GM18873 (cell line): ENCODE measurements around the gene SPSB1.

ENCODE experiments used
- ATAC-seq: cut with Tn5 transposase; IDR thresholded peaks from one replicate; pipeline ENCODE4 v1.9.1; 2021; ENCODE audit warnings: mild to moderate bottlenecking, moderate library complexity, moderate number of reproducible peaks; ENCODE audit not compliant: unreplicated experiment, low FRiP score

SPSB1 gene

DNA sequence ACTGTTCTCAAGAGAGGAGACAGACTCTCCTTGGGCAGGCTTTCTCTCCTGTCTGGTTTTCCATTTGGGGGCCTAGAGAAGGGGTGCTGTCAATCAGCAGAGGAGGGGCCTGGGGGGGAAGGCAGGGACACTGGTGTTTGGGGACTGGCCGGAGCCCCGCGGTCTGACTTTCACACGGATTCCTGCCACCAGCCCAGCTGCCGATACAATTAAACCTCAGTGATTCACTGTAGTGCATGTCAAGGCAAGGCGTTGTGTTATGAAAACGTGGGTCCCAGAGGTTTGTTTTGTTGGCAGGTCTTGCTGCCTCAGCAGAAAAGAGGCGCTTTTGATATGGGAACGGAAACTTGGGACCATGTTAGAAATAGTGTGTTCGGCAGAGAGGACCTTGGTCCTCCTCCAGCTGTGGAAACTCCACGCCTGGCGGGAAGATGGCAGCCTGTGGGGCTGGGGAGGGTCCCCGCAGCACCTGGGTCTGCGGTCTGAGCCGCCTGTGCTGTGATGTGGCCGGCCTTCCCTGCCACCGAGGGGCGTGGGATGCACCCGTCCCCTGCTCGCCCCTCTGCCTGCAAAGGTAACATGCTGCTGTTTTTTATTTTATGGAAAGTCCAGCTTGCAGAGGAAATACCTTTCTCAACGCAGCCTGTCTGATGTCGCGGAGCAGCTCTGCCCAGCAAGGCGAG is 47.6 kb downstream of the SPSB1 start:
- no peak for ATAC-seq

DNA sequence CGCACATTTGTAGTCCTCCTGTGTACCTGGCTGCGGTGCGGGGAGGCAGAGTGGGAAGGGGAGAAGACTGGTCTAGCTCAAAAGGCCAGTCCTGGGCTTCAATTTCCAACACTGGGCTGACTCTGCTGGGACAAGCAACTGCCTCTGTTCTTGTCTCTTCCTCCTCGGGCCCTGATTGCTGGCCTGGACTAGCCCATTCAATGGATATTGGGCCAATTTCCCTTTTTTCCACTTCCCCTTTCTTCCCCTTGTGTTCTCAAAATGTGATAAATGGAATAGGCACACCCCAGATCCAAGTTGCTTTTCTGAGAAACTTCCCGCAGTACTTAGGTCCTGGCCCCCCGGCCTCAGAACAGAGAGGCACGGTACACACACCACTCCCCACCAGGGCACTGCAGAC is 48.2 kb downstream of the SPSB1 start:
- no peak for ATAC-seq

DNA sequence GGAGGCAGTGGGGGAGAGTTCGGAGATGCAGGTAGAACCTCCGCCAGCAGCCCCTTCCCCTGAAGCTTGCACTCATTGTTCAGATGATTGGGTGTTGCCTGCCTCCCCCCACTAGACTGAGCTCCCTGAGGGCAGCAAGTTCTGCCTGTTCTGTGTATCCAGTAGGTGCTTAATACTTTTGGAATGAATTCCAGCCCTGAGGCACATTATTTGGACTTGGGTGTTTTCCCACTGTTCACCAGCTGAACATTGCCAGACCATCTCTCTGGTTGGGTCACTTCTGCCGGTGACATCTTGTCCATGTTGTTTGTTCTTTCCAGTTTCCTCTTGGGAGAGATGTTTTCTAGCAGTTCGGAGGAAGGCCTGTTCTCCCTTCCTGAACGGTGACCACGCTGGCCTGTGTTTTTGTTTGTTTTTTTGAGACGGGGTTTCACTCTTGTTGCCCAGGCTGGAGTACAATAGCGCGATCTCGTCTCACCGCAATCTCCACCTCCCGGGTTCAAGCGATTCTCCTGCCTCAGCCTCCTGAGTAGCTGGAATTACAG is 48.7 kb downstream of the SPSB1 start:
- no peak for ATAC-seq

DNA sequence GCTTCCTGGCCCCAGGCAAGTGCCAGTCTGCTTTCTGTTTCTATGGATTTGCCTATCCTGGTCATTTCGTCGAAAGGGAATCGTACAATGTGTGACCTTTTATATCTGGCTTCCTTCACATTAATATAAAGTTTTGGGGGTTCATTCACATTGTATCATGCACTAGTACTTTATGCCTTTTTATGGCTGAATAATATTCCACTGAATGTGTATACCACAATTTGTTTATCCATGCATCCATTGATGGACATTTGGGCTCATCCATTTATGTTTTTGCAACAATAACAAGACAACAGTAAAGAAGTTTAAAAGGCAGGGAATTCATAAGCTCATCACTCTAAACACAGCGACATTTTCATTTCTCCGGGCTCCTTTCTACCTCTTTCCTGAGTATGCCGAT is 50.6 kb downstream of the SPSB1 start:
- no peak for ATAC-seq

DNA sequence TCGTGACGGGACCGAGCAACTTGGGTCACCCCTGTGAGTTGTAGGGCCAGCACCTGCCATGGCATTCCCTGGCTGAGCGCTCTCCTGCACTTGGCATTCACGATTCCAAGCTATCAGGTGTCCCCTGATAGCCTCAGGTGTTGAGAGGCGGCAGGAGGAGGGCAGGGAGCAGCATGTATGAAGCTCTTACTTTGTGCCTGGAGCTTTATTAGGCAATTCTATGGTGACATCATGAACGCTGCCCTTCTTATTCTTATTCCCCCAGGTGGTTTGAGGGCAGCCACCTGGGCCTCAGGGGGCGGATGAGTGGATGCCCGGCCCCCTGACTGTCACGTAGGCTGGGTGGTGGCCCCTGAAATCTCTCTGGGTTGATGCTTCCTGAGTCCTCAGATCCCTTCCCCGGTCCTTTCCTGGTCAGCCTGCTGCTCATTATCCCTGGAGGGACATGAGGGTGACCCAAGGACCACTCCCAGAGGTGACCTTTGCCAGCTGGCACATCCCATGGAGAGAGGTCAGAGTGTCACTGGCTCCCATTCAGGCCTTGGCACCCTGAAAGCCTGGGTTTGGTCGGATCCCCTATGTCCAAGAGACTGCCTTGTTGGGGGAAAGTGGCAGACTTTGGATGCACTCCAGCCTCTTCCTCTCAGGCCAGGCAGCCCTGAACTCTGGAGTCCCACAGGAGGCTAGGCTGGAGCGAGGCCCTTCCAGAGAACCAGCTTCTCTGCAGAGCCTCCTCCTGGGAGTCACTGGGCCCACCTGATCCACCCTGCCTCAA is 51.9 kb downstream of the SPSB1 start:
- no peak for ATAC-seq

DNA sequence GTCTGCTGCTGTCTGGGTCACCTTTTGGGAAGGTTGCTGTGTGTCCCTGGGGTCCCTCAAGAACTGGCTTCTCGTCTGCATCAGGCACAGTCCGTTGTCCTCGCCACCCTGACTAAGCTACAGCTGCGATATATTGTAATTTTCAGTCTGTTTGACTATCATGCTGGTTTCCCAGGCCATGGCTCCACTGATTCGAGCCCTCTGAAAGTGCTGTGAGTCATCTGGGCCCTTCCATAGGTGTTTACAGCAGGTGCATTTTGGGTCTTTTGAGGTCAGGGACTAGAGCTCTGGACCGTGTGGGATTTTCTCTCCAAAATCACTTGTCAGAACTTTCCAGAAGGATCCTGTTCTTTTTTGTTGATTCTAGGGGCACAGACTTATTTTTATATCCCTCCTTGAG is 52.8 kb downstream of the SPSB1 start:
- ATAC-seq = no peak

DNA sequence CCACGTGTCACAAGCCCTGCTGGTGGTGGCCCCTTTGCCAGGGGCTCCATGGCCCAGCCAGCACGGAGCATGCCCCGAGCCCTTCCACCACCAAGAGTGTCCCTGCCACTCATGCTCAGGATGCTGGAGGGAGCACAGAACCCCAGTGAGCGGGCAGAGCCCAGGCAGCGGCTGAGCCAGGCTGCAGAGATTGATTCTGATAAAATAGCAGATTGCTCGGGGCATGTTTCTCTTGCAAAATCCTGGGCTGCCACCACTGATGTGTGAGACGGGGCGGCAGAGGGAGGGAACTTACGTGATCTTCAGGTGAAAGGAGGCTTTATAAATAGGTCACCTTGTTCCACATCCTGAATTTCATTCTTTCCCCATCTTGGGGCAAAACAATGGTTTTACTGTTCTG is 53.2 kb downstream of the SPSB1 start:
- ATAC-seq = no peak

DNA sequence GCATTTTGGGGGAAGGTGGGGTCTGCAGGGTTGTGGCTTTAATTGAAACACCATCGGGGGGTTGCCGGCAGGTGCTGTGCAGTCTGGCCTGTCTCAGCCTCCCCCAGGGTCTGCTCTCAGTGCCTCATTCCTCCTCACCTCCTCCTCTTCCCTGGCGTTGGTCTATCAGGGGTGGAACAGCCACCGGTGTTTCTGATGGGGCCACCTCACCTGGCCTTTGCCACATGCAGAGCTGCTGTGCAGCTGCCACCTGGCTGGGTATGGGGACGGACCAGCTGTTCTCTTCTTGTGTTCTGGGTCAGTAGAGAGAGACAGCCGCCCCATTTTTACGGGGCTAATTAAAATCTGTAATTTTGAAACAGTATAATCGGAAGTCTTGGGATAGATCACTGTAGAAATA is 53.9 kb downstream of the SPSB1 start:
- ATAC-seq = no peak

DNA sequence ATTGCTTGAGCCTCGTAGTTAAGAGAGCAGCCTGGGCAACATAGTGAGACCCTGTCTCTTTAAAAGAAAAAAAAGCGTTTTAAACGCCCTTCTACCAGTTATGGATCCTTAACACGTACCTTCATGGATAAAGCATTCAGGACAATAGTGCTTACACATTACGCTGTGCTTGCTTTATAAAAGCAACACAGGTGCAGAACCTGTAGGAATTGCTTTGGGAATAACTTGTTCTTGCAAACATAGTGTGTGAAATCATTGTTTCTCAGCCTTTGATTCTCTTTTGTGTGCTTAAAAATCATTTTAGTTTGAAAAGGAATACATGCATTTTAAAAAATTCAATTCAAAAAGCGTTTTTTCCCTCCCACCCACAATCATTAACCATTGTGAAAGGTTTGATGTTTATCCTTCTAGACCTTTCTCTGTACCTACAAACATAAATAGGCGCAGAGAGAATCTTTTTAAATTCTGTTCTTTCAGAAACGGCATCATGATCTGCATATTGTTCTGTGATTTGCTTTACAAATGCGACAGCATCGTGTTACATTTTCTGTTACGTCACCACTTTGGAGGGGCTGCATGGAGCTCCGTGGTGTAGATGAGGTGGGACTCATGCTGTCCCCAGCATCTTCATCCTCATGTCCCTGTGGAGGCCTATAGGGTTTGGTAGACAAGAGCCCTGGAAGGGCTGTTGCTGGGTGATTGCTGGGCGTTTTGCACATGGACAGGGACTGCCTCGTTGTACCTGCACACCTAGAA is 54.6 kb downstream of the SPSB1 start:
- no peak for ATAC-seq

DNA sequence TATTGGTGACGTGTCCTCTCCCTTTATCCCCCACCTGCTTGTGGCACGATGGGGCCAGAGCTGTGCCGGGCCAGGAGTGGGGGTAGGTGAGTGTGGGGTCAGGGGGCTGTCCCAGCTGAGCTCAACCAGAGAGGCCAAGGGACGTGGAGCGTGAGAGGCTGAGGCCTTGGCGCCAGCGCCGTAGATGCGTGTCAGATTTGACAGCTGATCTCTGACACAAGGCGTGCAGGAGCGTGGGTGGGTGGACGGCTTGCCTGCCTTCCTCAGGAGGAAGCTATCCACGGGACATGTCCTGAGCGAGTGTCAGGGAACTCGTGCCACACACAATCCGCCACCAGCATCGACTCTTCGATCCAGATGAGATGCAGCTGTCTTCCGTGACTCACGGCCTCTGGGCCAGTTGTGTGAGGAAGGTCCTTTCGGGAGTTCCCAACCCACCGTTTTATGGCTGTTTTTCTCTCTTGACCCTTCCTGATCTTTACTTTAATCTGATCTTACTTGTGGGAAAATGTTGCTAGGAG is 56.7 kb downstream of the SPSB1 start:
- no peak for ATAC-seq

DNA sequence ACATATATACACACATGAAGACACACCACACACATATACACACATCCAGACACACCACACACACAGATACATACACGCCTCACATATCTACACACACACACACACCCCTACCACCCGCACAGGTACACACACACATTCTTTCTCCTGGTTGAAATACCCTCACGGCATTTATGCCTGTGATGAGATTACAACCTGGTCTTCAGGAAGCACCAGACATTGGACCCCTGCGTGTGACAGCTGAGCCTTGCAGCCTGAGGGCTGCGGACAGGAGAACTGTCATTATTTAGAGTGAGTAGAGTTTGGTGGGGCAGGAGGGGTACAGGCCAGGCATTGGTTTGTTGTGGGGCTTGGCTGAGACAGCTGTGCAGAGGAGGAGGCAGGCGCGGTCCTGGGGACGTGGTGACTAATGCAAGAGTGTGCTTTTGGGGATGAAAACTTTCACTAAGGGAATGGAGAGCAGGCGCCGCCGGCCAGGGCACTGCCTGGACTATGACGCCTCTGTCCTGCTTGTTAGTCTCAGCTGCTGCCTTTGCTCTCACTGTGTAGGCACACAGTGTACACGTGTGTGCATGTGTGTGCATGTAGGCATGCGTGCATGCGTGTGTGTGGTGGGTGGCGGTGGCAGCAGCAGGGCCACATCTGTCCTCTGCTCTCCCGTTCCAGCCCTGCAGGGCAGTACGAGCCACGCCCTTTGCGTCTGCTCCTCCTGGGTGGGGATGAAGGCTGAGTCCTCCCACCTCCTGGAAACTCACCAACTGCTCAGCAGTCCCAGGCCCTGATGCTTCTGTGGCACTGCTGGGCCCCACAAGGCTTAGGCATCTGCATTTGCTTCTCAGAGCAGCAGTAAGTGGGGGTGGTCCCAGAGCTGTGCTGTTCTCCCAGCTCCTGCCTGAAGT is 57.6 kb downstream of the SPSB1 start:
- no peak for ATAC-seq

DNA sequence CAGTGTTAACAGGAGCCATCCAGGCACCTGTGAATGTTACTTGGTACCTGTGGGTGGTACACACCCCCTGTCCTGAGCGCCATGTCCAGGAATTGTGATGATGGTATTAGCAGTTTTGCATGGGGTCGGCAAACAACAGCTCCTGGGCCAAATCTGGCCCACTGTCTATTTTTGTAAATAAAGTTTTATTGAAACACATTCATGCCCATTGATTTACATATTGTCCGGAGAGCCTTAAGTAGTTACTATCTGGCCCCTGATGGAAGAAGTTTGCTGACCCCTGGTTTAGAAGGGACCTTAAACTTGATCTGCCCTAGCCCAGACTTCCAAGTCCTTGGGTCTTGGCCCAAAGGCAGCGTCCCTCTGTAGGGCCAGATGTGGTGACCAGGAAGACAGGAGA is 58.3 kb downstream of the SPSB1 start:
- ATAC-seq = no peak

DNA sequence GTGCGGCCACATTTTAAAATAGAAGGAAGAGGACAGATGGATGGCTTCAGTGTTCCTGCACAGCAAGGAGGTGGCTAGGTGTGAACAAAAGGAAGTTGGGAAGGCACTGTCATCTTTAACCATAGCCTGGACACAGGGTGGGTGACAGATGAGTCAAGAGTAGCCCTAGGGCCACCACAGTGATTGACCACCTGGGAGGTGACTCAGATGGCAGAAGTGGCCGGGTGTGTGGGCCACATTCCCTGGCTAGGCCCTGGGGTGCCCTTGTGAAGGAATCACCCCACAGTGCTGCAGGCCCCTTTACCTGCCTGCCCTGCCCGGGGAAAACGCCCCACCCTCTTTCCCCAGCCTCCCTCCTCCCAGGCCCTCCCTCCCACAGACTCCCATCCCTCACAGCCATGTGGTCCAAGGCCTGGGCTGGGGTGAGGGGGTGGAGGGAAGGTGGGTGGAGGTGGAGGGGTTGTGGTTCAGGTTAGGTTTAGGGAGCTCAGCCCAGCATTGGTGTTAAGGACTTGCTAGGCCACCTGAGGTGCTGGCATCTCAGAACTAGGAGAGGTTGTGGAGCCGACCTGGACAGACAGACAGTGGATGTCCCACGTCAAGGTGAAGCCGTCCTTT is 59.1 kb downstream of the SPSB1 start:
- no peak for ATAC-seq

DNA sequence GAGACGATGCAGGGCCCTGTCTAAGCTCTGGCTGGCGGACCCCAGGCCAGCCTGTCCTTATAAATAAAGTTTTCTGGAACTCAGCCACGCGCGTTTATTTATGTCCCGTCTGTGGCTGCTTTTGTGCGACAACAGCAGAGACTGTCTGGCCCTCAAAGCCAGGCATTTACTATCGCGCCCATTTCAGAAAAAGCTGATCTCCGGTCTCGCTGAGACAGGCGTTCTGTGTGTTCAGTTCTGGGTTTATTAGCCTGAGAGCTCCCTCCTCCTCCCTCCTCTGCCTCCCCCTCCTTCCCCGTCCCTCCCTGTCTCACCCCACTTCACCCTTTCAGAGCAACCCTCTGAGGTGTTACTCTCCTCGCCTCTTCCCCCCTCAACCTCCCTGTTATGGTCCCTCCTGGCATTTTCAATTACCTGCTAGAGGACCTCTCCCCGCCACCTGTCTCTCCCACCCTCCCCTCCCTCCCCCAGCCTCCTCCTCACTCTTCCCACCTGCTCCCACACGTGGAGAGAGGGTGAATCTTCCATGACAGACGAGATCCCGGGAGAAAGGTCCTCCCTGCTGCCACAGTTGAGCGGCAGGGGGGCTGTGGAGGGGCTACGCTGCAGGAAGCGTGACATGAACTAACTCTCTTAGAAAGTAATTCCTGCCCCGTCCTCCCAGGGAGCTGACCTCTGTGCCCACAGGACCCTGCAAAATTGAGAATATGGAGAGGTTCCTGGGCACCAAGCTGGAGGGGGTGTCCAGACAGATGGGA is 59.9 kb downstream of the SPSB1 start:
- no peak for ATAC-seq

DNA sequence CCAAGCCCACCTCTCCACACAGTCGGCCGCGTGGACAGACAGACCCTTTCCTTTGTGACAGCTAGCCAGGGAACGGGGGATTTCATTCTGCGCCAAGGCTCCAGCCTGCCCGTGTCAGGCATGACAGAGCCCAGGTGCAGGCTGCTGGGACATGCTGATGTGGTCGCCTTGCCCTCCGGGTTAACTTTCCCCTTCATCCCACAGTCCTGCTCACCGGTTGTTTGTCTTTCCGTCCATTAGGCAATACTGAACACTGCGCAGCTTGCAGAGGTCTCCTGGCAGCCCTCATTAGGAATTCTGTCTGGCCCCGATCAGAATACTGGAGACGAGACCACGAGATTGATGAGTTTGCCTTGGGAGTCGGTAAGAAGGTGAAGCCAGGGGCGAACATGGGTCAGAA is 62.8 kb downstream of the SPSB1 start:
- no peak for ATAC-seq

DNA sequence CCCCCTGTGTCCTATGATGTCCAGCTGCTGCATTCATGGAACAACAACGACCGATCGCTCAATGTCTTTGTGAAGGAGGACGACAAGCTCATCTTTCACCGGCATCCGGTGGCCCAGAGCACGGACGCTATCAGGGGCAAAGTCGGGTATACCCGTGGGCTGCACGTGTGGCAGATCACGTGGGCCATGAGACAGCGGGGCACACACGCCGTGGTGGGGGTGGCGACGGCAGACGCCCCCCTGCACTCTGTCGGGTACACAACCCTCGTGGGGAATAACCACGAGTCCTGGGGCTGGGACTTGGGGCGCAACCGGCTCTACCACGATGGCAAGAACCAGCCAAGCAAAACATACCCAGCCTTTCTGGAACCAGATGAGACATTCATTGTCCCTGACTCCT is 63.3 kb downstream of the SPSB1 start:
- no peak for ATAC-seq

DNA sequence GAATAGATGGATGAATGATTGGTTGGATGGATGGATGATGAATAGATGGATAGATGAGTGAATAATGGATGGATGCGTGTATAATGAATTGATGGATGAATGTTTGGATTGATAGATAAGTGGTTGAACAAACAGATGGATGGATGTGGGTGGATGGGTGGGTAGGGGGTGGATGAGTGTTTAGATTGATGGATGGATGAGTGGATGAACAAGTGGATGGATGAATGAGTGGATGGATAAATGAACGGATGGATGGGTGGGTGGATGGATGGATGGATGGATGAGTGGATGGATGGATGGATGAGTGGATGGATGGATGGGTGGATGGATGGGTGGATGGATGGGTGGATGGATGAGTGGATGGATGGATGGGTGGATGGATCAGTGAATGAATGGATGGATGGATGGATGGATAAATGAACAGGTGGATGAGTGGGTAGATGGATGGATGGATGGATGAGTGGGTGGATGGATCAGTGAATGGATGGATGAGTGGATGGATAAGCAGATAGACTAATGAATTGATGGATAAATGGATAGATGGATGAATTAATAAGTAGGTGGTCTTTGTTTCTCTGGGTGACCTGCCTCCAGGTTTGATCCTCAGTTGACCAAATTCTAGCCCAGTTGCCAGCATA is 64.3 kb downstream of the SPSB1 start:
- ATAC-seq = no peak

DNA sequence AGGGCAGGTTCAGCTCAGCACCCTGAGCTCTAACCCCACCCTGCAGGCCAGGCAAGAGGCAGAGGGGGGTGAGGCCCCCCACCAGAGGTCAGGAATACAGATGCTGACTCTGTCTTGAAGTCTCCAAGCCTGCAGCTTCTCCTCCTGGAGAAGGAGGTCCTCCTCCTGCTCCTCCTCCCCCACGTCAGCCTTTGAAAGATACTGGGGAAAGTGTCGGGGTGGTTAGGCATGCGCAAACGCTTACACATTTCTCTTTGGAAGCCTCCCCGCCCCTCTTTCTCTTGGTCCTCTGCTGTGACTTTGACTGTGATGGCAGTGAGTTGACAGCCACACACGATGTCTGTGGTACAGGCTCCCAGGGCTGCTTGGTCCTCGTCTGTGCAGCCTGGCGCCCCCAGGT is 65.3 kb downstream of the SPSB1 start:
- no peak for ATAC-seq
